Gastroesophageal sphincter (tissue), 4 donors: ENCODE results near the gene IFI6. TPM values are rescaled to one million over a fixed set of nuclear protein-coding genes. Genes with fewer than 3 reads are reported as not detected.

Experiments used
- ATAC-seq: fragments of 150-250 bp; one replicate; pipeline ENCODE4 v1.9.1; 2016; ENCODE audit warnings: mild to moderate bottlenecking, moderate library complexity
- H3K27ac ChIP-seq, 4 donors: fragments of 200-600 bp; sonication (generic) in 3 of 4; 1 replicate in 3 of 4; 2 replicates in 1 of 4; pipeline ENCODE4 v1.5.1; 2016 to 2019
- H3K27me3 ChIP-seq: fragments of 200-600 bp; sonication (generic); one replicate; pipeline ENCODE4 v1.5.1; 2019
- H3K36me3 ChIP-seq, 2 donors: fragments of 200-600 bp; sonication (generic); one replicate each; pipeline ENCODE4 v1.5.1; 2019; ENCODE audit warnings: control low read depth in 1 of 2
- H3K4me1 ChIP-seq, 3 donors: fragments of 200-600 bp; sonication (generic); 1 replicate in 2 of 3; 2 replicates in 1 of 3; pipeline ENCODE4 v1.5.1; 2016 to 2019; ENCODE audit warnings: control low read depth in 2 of 3
- H3K4me3 ChIP-seq, 2 donors: fragments of 200-600 bp; sonication (generic); one replicate each; pipeline ENCODE4 v1.5.1; 2019; ENCODE audit warnings: mild to moderate bottlenecking in 1 of 2, moderate library complexity in 1 of 2
- H3K9me3 ChIP-seq, 3 donors: fragments of 200-600 bp; sonication (generic); one replicate each; pipeline ENCODE4 v1.5.1; 2017 to 2019; ENCODE audit warnings: control low read depth in 2 of 3
- CTCF ChIP-seq, 4 experiments: fragments of 200-600 bp in 2 of 4; fragments of 450-650 bp in 2 of 4; sonication (generic) in 1 of 4; IDR thresholded peaks; one replicate each; pipeline ENCODE4 v1.5.1; 2017 to 2019; ENCODE audit warnings: antibody characterized with exemption in 4 of 4, mild to moderate bottlenecking in 2 of 4, moderate library complexity in 2 of 4
- EP300 ChIP-seq: sonication (generic); formaldehyde crosslinking; IDR thresholded peaks from one replicate; pipeline ENCODE4 v1.6.1; 2017; ENCODE audit warnings: antibody characterized with exemption, mild to moderate bottlenecking
- POLR2A ChIP-seq, 2 donors: fragments of 450-650 bp; IDR thresholded peaks; one replicate each; pipeline ENCODE4 v1.6.1; 2017; ENCODE audit warnings: antibody characterized with exemption in 2 of 2, mild to moderate bottlenecking in 2 of 2, moderate library complexity in 1 of 2
- POLR2AphosphoS5 ChIP-seq: sonication (generic); formaldehyde crosslinking; IDR thresholded peaks from one replicate; pipeline ENCODE4 v1.6.1; 2017; ENCODE audit warnings: antibody characterized with exemption
- WGBS, 2 donors: methylation state at CpG; one replicate each; pipeline ENCODE4 v1.1.5; 2018; ENCODE audit warnings: low coverage in 1 of 2; 5-methylcytosine and 5-hydroxymethylcytosine counted together
- small RNA-seq, 4 donors: library from RNA; depleted of rRNA; stranded (forward); fragments of <200 nt; gene quantifications; one replicate each; pipeline ENCODE3, GENCODE V24; 2016
- total RNA-seq, 4 donors: library from RNA; depleted of rRNA; stranded (reverse); fragments of >200 nt; gene quantifications; one replicate each; pipeline ENCODE4 v1.1.0, GENCODE V29; 2016

The IFI6 gene
- total RNA-seq, 4 donors from 2014 or later, result 28.5 to 98.5 (median 55.1) TPM

DNA sequence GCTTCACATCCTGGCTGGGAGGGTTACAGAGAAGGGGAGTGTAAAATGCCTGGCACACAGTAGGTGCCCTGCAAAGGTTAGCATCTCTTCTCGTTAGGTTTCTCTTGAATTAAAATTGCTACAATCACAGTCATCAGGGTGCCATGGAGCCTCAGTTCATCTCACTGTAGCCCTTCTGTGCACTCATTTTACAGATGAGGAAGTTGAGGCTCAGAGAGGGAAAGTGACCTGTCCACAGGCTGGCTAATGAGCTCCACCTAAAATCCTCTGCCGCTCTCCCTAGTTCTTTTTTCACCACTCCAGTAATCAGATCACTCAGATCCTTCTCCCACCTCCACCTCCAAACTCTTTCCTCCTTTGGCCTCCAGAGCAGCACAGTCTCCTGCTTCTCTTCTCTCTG is 54.6 kb downstream of the IFI6 start:
- no peak overlapping the region for H3K27ac ChIP-seq
- no peak for ATAC-seq
- H3K9me3 ChIP-seq, result no peaks in the 10 kb centered on the region
- no peak overlapping the region for H3K4me3 ChIP-seq
- peaks cover 0 to 7% (median 0%) of the 10 kb centered on the region in 3 donors for H3K4me1 ChIP-seq
- H3K36me3 ChIP-seq, result no peaks in the 10 kb centered on the region
- peaks cover 16% of the 10 kb centered on the region for H3K27me3 ChIP-seq
- 72 to 93% methylated on average over 2 of the region's 2 CpGs for WGBS, 2 donors
- TF ChIP-seq POLR2AphosphoS5 (no peak), POLR2A (IDR thresholded peaks at IDR 0.05) (no peak), EP300 (no peak), CTCF (IDR thresholded peaks at IDR 0.05) (no peak)

- Histone ChIP-seq H3K4me1 (peaks cover 0 to 7% (median 0%) of the 10 kb centered on the region in 3 donors), H3K36me3 (no peaks in the 10 kb centered on the region), H3K27me3 (peaks cover 16% of the 10 kb centered on the region), H3K4me3 (no peak overlapping the region), H3K27ac (no peak overlapping the region), H3K9me3 (no peaks in the 10 kb centered on the region)
- TF ChIP-seq POLR2A (IDR thresholded peaks at IDR 0.05) (no peak), CTCF (IDR thresholded peaks at IDR 0.05) (no peak), POLR2AphosphoS5 (no peak), EP300 (no peak)
- 100% methylated on average over 1 of the region's 2 CpGs; no CpG with 5 or more reads in 1 of the 2 donors for WGBS, 2 donors
- ATAC-seq, result no peak
Measured at GRCh38 chr1:27616441-27616840, 55.6 kb downstream of the IFI6 start.

Small RNAs within 50 kb of the gene (small RNA-seq; reads per million reads assigned to genes)
- gene AL031729.1 (0 reads per million in 4 donors), gene RNU6-424P (0 reads per million in 4 donors), gene RNU6-949P (0 reads per million in 4 donors)

Other genes with a start within 250 kb of the IFI6 start
- gene WASF2, start 182.0 kb downstream of the IFI6 start, total RNA-seq, result 100 to 1,000 TPM in 1 of 4 donors, 10 to 100 TPM in 3; 74.7 to 107 (median 79.8) TPM
- gene AHDC1, start 68.0 kb downstream of the IFI6 start, total RNA-seq, result 10 to 100 TPM; 18.2 to 50.3 (median 27.7) TPM
- 10 to 100 TPM in 3 of 4 donors, 1 to 10 TPM in 1; 9.2 to 17.8 (median 10.1) TPM for gene FGR, start 37.0 kb downstream of the IFI6 start, total RNA-seq
- gene FAM76A, start 53.8 kb upstream of the IFI6 start, total RNA-seq, result 10 to 100 TPM; 12.5 to 24.2 (median 16.6) TPM
- 10 to 100 TPM; 50.6 to 76.9 (median 68.3) TPM for gene STX12, start 101.0 kb upstream of the IFI6 start, total RNA-seq
- gene PPP1R8, start 158.6 kb upstream of the IFI6 start, total RNA-seq, result 10 to 100 TPM; 38.6 to 55.1 (median 41.0) TPM
- gene THEMIS2, start 200.4 kb upstream of the IFI6 start, total RNA-seq, result 10 to 100 TPM in 3 of 4 donors, 1 to 10 TPM in 1; 5.6 to 23.8 (median 17.7) TPM
- 10 to 100 TPM; 21.3 to 26.5 (median 22.0) TPM for gene RPA2, start 242.4 kb upstream of the IFI6 start, total RNA-seq